Prostate gland (tissue), 2 donors: ENCODE data around the gene KAT2A.

ENCODE experiments used
- POLR2A ChIP-seq: fragments of 450-650 bp; IDR thresholded peaks from one replicate; pipeline ENCODE4 v1.6.1; 2016; ENCODE audit warnings: antibody characterized with exemption, mild to moderate bottlenecking
- POLR2AphosphoS5 ChIP-seq: sonication (generic); formaldehyde crosslinking; IDR thresholded peaks from one replicate; pipeline ENCODE4 v1.6.1; 2017; ENCODE audit warnings: antibody characterized with exemption
- TF ChIP-seq, protein P1 (sequence below), 4 experiments: fragments of 200-600 bp in 2 of 4; fragments of 450-650 bp in 2 of 4; sonication (generic) in 2 of 4; IDR thresholded peaks; 1 replicate in 3 of 4; 2 replicates in 1 of 4; pipeline ENCODE4 v1.5.1; 2016 to 2019; ENCODE audit warnings: antibody characterized with exemption in 4 of 4, mild to moderate bottlenecking in 2 of 4, moderate library complexity in 2 of 4

DNA sequence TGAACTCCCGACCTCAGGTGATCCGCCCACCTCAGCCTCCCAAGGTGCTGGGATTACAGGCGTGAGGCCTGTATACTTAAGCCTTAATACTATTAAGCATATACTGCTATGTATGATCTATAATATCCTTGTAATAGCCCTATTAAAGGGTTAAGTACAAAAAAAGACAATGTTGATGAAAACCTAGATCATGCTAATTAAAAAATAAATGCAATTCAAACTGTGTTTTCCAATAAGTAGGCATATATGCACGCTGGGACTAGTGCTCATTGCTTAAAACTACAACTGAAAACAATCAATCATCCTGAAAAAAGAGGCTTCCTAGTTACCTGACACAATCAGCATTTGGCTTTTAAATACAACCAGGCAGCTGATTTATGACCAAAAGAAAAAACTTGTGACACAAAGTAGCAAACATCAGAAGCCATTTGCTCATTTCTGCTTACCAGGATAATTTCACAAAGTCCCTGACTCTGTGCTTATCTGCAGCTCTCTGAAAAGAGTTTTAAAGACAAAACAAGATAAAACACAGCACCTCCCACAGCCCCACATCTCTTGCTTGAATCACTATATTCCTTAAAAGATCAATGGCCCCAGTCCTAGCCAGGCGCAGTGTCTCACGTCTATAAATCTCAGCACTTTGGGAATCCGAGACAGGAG, 34.0 kb downstream of the KAT2A start:
- TF ChIP-seq, protein P1, sequence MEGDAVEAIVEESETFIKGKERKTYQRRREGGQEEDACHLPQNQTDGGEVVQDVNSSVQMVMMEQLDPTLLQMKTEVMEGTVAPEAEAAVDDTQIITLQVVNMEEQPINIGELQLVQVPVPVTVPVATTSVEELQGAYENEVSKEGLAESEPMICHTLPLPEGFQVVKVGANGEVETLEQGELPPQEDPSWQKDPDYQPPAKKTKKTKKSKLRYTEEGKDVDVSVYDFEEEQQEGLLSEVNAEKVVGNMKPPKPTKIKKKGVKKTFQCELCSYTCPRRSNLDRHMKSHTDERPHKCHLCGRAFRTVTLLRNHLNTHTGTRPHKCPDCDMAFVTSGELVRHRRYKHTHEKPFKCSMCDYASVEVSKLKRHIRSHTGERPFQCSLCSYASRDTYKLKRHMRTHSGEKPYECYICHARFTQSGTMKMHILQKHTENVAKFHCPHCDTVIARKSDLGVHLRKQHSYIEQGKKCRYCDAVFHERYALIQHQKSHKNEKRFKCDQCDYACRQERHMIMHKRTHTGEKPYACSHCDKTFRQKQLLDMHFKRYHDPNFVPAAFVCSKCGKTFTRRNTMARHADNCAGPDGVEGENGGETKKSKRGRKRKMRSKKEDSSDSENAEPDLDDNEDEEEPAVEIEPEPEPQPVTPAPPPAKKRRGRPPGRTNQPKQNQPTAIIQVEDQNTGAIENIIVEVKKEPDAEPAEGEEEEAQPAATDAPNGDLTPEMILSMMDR (IDR thresholded peaks at IDR 0.05), result no peak
- TF ChIP-seq POLR2AphosphoS5 (no peak), POLR2A (no peak)
